GM21786 (cell line): ENCODE measurements around the gene CACNB2.

Source experiments
- ATAC-seq: cut with Tn5 transposase; IDR thresholded peaks from one replicate; pipeline ENCODE4 v1.9.1; 2021; ENCODE audit not compliant: unreplicated experiment

The CACNB2 gene

GRCh38 chr10:18328941-18329340 lies 188.7 kb downstream of the CACNB2 start:
- no peak for ATAC-seq

- no peak for ATAC-seq
Observed at GRCh38 chr10:18332048-18332447, 191.8 kb downstream of the CACNB2 start.

DNA sequence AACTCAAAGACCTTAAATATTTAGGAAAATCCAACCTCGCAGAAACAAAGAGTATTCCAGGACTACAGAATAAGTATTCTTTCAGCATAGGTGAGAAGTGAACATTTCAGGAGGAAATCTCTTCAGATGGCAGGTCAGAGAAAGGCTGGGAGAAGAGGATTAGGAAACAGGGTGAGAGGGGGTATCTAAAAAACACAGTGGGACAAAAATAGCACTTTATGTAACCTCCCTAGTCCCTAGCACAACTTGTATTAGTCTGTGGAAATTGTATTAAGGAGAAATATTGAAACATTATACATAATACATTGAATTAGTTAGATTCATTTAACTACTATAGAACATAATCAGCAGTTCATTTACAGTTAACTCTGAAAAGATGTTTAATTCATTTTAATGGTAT lies 192.3 kb downstream of the CACNB2 start:
- ATAC-seq, result no peak

DNA sequence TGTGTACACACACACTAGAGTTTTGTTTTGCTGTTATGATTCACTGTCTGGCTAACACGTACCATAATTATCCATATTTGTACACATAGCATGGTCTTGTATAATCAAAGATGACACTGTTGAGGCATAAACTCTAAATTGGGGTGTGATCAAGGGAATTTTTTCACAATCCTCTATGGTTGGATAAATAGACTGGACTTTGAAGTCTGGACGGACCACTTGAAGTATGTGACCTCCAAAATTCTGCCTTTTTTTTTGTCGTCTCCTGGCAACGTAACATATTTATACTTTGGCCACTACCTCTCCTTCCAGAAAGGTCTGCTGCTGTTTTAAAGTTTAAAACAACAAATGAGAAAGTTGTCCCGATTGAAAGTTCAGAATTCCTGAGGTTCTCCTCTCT lies 193.4 kb downstream of the CACNB2 start:
- ATAC-seq, result no peak

- no peak for ATAC-seq
Observed at GRCh38 chr10:18334116-18334867, 194.1 kb downstream of the CACNB2 start.

DNA sequence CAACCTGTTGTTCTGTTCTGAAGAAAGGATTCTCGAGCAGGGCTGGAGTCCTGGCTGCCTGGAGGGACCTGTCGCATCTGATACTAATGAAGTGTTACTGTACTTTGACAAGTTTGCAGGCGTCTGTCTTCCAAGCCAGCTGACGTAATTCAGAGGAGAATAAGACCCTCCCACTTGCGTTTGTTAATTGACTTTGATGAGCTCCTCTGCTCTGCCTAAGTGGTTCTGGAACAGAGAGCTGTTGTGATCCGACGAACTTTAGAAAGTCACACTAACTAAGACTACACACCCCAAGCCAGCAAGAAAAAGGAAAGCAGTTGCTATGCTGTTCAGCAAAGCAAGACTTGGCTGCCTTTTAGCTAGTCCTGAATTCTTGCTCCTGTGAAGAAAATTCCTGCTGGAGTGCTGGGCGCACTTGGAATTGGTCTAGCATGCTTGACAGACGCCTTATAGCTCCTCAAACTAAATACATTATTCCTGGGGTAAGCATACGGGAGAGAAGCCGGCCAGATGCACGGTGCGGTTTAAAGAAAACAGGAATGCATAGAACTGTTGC lies 200.3 kb downstream of the CACNB2 start:
- no peak for ATAC-seq

GRCh38 chr10:18341055-18341454 lies 200.8 kb downstream of the CACNB2 start:
- no peak for ATAC-seq

DNA sequence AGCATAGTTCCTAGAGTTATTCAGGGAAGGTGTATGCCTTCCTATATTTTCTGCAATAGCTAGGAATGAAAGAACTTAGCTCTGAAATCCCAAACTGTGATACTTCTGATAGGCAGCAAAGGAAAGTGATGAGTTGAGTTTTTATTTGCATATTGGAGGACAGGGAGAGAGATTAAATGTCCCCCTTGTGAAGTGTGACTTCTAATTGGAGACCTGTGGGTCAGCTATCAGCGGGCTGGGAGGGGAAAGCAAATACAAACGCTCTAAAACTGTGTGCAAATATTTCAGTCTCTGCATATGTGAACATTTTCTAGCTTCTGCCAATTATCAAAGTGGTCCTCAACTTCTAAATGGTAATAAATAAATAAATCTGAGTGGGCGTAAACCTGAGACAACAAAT lies 203.3 kb downstream of the CACNB2 start:
- ATAC-seq, result no peak

GRCh38 chr10:18345308-18345707 lies 205.1 kb downstream of the CACNB2 start:
- no peak for ATAC-seq

GRCh38 chr10:18350340-18350739 lies 210.1 kb downstream of the CACNB2 start:
- no peak for ATAC-seq

DNA sequence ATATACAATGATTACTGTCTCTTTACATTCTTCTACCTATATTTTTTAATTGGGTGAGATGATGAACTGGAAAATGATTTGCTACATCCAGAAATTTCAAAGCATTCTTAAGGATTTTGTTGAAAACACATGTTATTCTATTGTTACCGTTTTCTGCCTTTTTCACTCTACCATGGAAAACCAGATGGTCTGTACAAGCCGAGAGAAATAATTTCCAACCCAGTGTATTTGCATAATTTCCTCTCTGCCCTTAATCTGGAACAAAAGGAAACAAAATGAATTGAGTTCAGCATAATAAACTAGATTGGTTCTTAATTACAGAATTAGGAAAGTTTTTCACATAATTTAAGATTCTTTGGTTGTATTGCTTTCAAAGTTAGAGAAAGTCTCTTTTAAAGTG lies 211.2 kb downstream of the CACNB2 start:
- ATAC-seq, result no peak

DNA sequence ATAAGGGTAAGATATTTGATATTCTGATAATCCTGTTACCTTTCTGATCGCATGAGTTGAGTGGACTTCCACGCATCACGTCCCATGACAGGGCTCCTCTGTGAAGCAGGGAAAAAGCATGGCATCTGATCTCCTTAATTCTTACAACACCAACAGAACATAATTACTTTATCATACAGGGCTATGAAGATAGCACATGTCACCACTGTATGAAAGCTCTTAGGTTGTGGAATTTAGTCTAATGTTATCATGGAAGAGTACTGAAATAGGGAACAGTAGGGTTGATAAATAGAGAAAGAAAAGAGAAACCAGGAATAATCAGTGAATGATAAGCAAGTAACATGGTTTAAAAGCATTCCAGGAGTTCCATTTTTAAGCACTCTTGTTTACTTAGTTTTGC lies 212.0 kb downstream of the CACNB2 start:
- no peak for ATAC-seq

GRCh38 chr10:18359812-18360211 lies 219.6 kb downstream of the CACNB2 start:
- ATAC-seq, result no peak

DNA sequence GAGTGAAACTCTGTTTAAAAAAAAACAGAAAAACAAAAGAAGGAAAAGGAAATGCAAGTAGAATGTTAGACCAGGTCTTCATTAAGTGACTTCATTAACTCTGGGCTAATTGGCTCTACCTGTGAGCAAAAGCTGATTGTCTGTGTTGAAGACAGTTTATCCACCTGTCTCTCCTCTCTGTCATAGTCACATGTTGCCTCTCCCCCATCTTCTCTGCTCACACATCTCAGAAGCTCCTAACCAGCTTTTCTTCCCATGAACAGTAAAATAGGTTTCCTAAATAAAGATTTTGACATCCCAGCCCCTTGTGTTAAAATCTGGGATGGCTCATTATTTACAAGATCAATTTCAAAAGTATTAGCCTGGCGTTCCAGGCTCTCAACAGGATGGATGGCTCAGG lies 222.7 kb downstream of the CACNB2 start:
- ATAC-seq, result no peak

- ATAC-seq, result peak; percentile 56
Observed at GRCh38 chr10:18364987-18365775, 225.0 kb downstream of the CACNB2 start.

DNA sequence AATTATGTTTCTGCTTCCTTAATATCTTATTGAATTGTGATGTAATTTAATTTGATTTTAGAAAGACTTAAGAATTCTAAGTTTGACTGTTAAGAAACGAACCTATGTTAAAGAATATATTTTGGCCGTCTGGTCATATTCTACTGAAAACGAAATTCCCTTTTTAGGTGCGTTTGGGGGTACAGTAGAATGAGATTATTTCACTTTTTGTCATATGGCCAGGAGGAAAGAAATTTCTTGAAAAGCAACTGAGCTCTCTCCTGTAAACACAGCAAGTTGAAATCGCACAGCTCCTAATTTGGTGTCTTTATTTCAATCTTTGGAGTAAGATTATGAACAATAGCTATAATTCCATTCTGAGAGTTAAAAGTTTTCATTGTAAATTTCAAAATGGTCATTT lies 227.6 kb downstream of the CACNB2 start:
- no peak for ATAC-seq

GRCh38 chr10:18368273-18368672 lies 228.0 kb downstream of the CACNB2 start:
- ATAC-seq, result no peak

DNA sequence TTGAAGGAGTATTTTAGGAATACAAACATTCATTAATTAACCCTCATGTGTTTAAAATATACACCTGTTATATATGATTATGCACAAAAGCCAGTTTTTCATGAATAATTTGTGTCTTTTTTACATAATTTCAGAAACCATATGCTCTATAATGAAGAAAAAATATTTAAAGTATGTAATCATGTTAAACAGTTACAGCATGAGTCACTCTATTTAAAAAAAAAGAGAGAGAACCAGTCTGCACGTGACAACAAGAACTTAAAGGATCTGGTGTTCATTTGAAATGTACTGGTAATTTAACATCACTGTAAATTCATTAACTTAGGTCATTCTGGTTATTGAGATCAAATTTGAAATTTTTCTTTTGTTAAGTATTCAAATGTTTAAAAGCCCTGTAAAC lies 228.5 kb downstream of the CACNB2 start:
- no peak for ATAC-seq

- ATAC-seq, result no peak
Observed at GRCh38 chr10:18369859-18370473, 229.7 kb downstream of the CACNB2 start.

DNA sequence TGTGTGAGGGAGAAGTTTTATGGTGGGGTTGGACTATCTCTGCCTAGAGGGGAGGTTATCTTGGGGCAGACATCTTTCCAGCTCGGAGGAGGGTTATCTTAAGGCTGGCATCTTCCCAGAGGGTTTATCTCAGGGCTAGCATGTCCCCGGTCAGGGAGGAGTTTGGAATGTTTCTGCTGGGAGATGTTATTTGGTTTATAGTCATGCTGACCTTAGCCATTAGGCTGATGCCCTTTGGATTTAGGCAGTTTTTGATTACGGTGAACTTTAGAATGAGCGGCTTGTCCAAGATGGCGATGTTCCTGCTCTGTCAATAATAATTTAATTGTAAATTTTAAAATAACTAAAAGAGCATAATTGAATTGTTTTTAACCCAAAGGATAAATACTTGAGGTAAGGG lies 236.4 kb downstream of the CACNB2 start:
- ATAC-seq, result no peak

GRCh38 chr10:18377898-18378297 lies 237.7 kb downstream of the CACNB2 start:
- ATAC-seq, result no peak

GRCh38 chr10:18378766-18379165 lies 238.5 kb downstream of the CACNB2 start:
- no peak for ATAC-seq
